ENCODE results near the gene INPP1.

Gene INPP1

GRCh38 chr2:190352668-190353536 lies 9.5 kb downstream of the INPP1 start (continued):
- TF ChIP-seq PATZ1 (CRISPR knock-in tag; IDR thresholded peaks at IDR 0.05; ENCODE audit: borderline replicate concordance): no peak

- ATAC-seq: no peak
- no peak for TF ChIP-seq ISL1 (CRISPR knock-in tag; IDR thresholded peaks at IDR 0.05)
- TF ChIP-seq ZFP3 (CRISPR knock-in tag; IDR thresholded peaks at IDR 0.05): no peak
- TF ChIP-seq SNAI2 (CRISPR knock-in tag; IDR thresholded peaks at IDR 0.05): no peak
- TF ChIP-seq ZC3H10 (CRISPR knock-in tag; IDR thresholded peaks at IDR 0.05): no peak
- TF ChIP-seq RARB (CRISPR knock-in tag; IDR thresholded peaks at IDR 0.05): no peak
- TF ChIP-seq OSR1 (CRISPR knock-in tag; IDR thresholded peaks at IDR 0.05): no peak
- TF ChIP-seq, protein P1, sequence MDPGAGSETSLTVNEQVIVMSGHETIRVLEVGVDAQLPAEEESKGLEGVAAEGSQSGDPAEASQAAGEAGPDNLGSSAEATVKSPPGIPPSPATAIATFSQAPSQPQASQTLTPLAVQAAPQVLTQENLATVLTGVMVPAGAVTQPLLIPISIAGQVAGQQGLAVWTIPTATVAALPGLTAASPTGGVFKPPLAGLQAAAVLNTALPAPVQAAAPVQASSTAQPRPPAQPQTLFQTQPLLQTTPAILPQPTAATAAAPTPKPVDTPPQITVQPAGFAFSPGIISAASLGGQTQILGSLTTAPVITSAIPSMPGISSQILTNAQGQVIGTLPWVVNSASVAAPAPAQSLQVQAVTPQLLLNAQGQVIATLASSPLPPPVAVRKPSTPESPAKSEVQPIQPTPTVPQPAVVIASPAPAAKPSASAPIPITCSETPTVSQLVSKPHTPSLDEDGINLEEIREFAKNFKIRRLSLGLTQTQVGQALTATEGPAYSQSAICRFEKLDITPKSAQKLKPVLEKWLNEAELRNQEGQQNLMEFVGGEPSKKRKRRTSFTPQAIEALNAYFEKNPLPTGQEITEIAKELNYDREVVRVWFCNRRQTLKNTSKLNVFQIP (CRISPR knock-in tag; IDR thresholded peaks at IDR 0.05; ENCODE audit: borderline replicate concordance, low read depth): no peak
- no peak for TF ChIP-seq ARNTL (CRISPR knock-in tag; IDR thresholded peaks at IDR 0.05; ENCODE audit: borderline replicate concordance, low read depth)
- no peak for TF ChIP-seq TOX (CRISPR knock-in tag; IDR thresholded peaks at IDR 0.05; ENCODE audit: borderline replicate concordance)
- TF ChIP-seq BACH2 (CRISPR knock-in tag; IDR thresholded peaks at IDR 0.05; ENCODE audit: borderline replicate concordance): no peak
- TF ChIP-seq PPARA (CRISPR knock-in tag; IDR thresholded peaks at IDR 0.05; ENCODE audit: borderline replicate concordance): no peak
- TF ChIP-seq ZFP30 (CRISPR knock-in tag; IDR thresholded peaks at IDR 0.05): no peak
- TF ChIP-seq GLIS3 (CRISPR knock-in tag; IDR thresholded peaks at IDR 0.05): no peak
- no peak for TF ChIP-seq PATZ1 (CRISPR knock-in tag; IDR thresholded peaks at IDR 0.05; ENCODE audit: borderline replicate concordance)
- TF ChIP-seq TCF4 (CRISPR knock-in tag; IDR thresholded peaks at IDR 0.05; ENCODE audit: borderline replicate concordance): no peak
- TF ChIP-seq ZNF70 (CRISPR knock-in tag; IDR thresholded peaks at IDR 0.05): no peak
- TF ChIP-seq ZNF8 (CRISPR knock-in tag; IDR thresholded peaks at IDR 0.05): no peak
Observed at GRCh38 chr2:190353537-190353899, 10.1 kb downstream of the INPP1 start.

GRCh38 chr2:190354003-190354690 lies 10.8 kb downstream of the INPP1 start:
- ATAC-seq: no peak
- TF ChIP-seq, protein P1 (CRISPR knock-in tag; IDR thresholded peaks at IDR 0.05; ENCODE audit: borderline replicate concordance, low read depth): no peak
- TF ChIP-seq, protein P2, sequence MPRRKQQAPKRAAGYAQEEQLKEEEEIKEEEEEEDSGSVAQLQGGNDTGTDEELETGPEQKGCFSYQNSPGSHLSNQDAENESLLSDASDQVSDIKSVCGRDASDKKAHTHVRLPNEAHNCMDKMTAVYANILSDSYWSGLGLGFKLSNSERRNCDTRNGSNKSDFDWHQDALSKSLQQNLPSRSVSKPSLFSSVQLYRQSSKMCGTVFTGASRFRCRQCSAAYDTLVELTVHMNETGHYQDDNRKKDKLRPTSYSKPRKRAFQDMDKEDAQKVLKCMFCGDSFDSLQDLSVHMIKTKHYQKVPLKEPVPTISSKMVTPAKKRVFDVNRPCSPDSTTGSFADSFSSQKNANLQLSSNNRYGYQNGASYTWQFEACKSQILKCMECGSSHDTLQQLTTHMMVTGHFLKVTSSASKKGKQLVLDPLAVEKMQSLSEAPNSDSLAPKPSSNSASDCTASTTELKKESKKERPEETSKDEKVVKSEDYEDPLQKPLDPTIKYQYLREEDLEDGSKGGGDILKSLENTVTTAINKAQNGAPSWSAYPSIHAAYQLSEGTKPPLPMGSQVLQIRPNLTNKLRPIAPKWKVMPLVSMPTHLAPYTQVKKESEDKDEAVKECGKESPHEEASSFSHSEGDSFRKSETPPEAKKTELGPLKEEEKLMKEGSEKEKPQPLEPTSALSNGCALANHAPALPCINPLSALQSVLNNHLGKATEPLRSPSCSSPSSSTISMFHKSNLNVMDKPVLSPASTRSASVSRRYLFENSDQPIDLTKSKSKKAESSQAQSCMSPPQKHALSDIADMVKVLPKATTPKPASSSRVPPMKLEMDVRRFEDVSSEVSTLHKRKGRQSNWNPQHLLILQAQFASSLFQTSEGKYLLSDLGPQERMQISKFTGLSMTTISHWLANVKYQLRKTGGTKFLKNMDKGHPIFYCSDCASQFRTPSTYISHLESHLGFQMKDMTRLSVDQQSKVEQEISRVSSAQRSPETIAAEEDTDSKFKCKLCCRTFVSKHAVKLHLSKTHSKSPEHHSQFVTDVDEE (CRISPR knock-in tag; IDR thresholded peaks at IDR 0.05): no peak
- TF ChIP-seq ZNF8 (CRISPR knock-in tag; IDR thresholded peaks at IDR 0.05) (no peak), RARB (CRISPR knock-in tag; IDR thresholded peaks at IDR 0.05) (no peak), ZNF70 (CRISPR knock-in tag; IDR thresholded peaks at IDR 0.05) (no peak), TCF4 (CRISPR knock-in tag; IDR thresholded peaks at IDR 0.05; ENCODE audit: borderline replicate concordance) (no peak), OSR1 (CRISPR knock-in tag; IDR thresholded peaks at IDR 0.05) (no peak)
